ENCODE data around the gene ADPGK.
A peak's percentile ranks its signal among the peaks of the same experiment; 100 is the strongest.
"Not testable (repeated sequence)": the region's sequence is repeated elsewhere in the genome, so short reads cannot be mapped to it uniquely, and the experiment has no call there.

The ADPGK gene

DNA sequence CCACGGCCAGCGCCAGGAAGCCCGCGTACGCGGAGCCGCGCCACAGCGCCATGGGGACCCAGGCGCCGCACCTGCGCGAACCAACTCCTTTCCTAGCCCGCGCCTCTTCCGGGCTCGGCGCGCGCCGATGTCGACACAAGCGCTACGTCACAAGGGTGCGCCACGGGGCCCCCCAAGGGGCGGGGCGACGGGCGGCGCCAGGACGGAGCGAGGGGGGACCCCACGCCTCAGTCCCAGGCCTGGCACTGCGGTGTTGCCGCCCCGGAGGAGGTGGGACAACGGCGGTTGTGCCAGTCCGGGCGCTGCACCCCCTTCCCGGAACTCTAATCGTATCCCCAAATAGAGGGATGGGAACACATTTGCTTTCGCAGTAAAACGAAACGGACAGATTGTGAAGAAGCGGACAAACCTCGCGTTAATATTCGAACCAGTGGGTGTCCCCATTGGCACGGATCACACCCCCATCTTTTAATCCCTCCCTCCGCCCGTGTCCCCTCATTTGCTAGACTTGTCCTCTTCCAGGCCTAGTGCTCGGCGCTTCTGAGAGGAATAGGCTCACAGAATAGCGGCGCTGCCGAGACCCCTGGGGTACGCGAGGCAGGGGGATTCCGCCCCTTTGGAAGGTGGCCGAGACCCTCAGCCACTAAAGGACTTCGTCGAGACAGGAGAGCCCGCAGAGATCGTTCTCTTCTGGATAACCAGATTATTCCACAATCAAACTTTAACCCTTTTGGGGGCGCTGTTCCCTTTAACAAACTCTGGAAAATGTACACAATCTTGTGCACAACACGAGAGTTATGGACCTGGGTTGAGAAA lies at the start of gene ADPGK:
TSS of gene ADPGK (minus strand) at position 119 of the 816 bp plus-strand sequence. CDS start at position 52, 67 bp downstream.
- peak; percentile 79 to 84 for DNase-seq (ENCODE audit: low read depth in 2 of 2)

DNA sequence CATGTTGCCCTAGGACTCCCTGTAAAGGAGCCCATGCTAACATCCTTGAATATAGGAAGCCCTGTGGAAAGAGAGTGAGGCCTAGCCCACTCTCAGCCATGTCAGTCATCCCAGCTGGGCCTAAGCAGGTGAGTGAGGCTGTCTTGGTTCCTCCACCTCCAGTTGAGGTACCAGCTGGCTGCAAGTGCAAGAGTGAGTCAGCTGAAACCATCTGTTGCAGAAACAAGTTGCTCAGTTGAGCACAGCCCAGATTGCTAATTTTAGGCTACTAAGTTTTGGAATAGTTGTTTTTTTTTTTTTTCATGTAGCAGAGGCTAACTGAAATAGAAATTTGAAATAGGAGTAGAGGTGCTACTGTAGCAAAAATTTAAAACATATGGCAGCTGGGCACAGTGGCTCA lies 43.7 kb upstream of the ADPGK start:
- DNase-seq (ENCODE audit: low read depth in 2 of 2): no peak

DNA sequence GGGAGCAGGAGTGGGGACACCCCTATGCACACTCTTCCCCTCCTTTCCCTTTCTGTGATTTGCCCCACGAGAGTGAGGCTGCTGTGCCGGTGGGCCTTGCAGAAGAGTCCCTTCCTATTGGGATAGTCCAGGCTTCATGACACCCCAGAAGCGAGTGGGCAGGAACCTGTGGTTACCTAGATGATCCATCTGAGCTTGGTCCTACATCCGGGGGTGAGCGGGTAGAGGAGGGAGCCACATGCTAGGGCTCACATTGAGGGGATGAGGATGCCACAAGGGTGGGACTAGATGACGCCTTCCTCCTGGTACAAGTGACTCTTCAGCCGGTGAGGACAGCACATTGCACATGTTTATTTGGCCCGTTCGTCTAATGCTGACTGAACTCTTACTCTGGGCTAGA lies 43.1 kb upstream of the ADPGK start:
- DNase-seq (ENCODE audit: low read depth in 2 of 2): no peak

DNA sequence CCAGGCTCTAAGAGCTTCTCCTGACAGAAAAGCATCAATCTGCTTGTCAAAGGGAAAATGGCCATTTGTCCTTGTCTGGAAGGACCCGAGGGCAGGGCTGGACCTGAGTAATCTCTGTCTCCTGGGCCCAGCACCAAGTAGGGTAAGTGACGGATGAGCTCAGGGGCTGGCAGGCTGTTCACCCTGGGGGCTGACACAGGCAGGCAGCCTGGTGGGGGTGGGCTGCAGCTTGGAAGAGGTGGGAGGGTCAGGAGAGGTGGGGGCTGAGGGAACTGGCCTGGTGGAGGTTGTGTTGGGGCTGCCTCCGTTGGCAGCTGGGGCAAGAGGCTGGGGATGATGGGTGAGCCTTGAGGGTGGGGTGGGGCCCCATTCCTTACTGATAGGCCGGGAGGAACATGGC lies 42.3 kb upstream of the ADPGK start:
- no peak for DNase-seq (ENCODE audit: low read depth in 2 of 2)

DNA sequence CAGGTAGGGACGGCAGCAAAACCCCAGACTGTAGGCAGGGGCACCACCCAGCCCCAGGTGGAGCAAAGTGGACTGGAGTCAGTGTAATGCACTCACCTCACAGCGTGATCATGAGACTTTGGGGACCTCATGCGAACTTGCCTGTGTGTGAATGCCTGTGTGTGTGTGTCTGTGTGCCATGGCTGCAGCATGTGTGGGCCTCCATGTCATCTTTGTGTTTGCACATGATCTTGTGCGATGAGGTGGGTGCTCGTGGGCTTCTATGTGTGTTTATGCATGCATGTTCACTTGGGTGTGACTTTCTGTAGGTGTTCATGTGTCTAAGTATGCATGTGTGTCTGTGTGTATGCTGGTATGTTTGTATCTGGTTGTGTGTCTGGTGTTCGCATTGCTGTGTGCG lies 41.2 kb upstream of the ADPGK start:
- DNase-seq (ENCODE audit: low read depth in 2 of 2): no peak

DNA sequence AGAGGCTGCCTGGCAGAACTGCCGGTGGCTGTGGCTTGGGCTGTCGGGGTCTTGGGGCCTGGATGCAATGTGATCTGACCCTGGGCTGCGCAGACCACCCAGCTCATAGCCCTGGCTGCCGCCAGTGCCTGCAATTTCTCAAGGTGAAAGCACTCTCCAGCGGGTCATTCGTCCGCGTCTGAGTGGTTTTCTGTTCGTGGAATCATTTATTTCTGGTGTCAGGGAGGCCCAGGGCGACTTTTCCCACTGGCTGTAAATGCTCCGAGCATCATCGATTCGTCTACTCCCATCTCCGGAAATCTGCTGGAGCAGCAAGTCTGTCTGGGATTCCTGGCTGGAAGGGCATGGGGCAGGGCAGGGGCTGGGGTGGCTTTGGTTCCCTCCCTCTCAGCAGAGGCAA lies 40.6 kb upstream of the ADPGK start:
- no peak for DNase-seq (ENCODE audit: low read depth in 2 of 2)

DNA sequence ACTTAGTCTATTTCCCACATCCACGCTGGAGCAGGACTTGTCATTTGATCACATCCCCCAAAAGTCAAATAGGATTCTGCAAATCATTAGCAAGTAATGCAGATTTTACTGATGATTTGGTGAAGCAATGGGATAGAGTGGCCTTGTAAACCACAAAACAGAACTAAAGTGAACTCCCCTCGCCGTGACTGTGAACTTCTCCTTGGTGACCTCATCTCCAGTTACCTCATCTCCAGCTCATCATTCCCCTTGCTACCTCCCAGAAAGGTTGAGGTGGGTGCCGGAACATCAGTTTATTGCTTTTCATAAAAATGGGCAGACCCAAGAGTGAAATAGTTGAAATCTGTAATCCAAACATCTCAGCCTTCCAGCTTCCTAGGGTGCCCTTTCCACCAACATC lies 36.7 kb upstream of the ADPGK start:
- no peak for DNase-seq (ENCODE audit: low read depth in 2 of 2)

DNA sequence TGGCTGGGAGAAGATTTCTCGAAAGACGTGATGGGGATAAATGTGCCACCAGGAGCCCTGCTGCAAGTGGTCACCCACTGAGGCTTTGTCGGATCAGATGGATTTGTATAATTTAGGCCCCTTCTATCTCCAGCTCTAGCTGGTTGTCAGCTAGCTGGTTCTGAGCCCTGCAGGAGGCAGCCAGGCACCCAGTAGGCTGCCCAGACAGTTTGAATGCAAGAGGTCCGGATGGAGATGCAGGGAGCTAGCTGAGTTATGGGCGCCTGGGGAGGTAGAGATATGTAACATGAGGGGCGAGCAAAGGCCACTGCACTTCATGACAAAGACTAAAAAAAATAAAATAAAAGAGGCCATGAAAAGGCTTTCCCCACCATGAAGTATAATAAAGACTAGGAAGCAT lies 35.1 kb upstream of the ADPGK start:
- DNase-seq (ENCODE audit: low read depth in 2 of 2): no peak

DNA sequence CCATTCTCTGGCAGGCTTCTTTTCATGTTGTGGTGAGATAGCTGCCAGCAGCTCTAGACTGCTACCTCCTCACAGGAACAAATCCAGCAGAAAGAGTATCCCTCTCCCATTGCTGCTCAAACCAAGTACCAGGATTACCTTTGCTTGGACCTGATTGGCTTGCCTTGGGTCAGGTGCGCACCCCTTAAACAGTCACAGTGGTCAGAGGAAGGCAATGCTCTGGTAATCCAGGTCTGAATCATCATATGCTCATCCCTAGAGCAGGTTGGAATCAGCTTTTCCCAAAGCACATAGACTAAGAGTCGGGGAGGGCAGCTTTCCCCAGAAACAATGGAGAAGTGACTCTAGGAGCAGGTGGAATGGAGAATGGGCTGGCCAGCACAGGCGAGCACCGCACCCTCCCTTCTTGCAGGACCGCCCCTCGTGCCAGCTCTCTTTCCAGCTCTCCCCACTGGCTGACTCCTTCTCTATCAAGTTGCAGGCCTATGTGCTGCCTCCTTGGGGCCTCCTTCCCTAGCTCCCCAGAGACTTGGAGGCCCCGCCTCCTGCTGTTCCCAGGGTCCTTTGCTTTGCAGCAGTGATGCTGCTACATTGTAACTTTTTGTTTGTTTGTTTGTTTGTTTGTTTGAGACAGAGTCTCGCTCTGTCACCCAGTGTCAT lies 29.9 kb upstream of the ADPGK start:
- DNase-seq (ENCODE audit: low read depth in 2 of 2): no peak

DNA sequence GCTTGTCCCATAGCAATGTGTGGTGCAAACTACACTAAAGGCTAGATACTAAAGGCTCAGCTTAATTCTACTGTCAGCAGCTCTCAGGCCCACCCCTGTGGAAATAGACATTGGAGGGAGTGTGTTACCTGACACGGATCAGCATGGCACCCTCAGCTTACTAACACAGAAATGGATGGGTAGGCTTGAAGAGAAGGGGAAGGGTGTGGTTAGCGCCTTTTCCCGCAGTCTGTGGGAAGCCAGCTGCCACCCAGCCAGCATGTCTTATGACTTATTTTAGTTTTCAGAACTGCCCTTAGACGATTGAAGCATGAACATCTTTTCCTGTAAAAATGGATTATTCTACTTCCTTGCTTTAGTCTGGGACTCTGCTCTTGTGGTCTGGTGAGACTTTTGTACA lies 25.8 kb upstream of the ADPGK start:
- no peak for DNase-seq (ENCODE audit: low read depth in 2 of 2)

DNA sequence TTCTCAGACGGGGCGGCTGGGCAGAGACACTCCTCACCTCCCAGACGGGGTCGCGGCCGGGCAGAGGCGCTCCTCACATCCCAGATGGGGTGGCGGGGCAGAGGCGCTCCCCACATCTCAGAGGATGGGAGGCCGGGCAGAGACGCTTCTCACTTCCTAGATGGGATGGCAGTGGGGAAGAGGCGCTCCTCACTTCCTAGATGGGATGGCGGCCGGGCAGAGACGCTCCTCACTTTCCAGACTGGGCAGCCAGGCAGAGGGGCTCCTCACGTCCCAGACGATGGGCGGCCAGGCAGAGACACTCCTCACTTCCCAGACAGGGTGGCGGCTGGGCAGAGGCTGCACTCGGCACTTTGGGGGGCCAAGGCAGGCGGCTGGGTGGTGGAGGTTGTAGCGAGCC lies 23.8 kb upstream of the ADPGK start:
- not testable (repeated sequence) for DNase-seq (ENCODE audit: low read depth in 2 of 2)

DNA sequence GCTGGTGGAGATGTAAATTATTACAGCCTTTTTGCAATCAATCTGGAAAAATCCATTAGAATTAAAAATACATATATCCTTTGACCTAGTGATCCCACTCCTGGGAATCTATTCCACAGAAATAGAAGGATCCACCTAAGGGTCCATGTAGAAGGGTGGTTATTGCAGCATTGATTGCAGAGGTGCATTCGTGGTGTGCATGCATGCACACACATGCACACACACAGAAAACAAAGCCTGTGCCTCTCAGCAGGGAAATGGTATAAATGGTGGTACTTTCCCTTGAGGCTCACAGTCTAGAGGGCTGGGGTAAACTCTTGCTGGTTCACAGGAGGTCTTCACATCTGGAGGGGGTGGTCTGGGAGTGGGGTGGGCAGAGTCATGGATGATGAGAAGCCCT lies 19.4 kb upstream of the ADPGK start:
- no peak for DNase-seq (ENCODE audit: low read depth in 2 of 2)

DNA sequence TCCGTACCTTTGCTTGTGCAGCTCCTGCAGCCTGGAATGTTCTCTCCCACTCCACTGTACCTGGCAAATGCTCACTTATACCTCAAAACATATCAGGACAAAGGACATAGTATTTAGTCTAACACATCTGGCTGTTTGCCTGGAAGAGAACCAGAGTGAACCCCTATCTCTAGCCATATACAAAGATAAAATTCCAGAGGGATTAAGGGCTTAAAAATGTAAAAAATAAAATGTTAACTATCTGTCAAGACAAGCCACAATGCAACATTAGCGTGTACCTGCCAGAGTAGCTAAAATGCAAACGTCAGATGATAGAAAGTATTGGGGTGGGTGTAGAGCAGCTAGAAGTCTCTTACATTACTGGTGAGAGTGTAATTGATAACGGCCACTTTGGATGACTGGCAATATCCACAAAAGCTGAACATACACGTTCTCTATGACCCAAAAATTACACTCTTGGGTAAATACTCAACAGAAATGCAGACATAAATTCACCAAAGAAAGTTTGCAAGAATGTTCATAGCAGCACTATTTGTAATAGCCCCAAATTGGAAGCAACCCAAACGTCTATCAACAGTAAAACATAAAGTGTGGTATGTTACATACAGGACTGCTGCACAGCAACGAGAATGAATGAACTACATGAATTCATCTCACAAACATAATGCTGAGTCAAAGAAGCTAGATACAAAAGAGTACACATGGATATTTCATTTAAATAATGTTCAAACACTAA lies 18.2 kb upstream of the ADPGK start:
- DNase-seq (ENCODE audit: low read depth in 2 of 2): no peak

DNA sequence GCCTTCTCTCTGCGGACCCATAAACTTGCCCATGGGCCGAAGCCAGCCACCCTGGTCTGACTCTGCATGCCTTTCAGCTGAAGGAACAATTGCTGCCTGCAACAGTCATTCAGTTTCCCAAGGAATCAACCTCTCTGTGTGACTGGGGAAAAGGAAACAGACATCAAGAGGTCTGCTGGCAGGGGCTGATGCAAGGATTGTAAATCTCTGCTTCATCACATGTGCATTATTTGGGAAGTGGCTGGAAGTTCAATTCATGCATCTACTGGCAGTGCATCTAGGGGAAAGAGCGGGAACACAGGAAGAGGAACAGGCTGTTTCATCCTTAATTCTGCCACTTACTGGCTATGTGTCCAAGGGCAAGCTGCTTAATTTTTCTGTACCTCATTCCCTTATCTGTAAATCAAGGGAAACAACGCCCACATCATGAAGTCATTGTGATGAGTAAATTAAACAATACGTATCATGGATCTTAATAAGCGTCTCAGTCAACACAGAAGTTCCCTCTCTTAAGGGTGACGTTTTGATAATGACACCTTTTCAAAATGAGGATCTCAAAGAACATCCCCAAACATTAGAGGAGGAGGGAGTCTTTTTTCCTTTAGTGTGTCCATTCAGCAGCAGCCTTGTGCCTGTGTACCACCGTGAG lies 17.4 kb upstream of the ADPGK start:
- peak in 1 of 2 experiments; percentile 21 for DNase-seq (ENCODE audit: low read depth in 2 of 2)

DNA sequence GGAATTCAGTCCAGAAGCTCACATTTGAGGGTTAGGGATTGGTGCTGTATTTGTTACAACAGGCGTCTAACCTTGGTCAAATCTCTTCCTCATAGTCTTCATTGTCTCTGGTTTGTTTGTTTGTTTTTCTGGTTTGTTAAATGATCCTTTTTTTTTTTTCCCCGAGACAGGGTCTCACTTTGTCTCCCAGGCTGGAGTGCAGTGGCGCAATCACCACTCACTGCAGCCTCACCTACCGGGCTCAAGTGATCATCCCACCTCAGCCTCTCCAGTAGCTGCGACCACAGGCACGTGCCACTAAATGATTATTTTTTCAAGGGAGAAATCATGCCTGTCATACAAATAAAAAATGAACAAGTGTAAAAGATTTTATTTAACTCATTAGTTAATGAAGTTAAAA lies 14.3 kb upstream of the ADPGK start:
- DNase-seq (ENCODE audit: low read depth in 2 of 2): no peak

DNA sequence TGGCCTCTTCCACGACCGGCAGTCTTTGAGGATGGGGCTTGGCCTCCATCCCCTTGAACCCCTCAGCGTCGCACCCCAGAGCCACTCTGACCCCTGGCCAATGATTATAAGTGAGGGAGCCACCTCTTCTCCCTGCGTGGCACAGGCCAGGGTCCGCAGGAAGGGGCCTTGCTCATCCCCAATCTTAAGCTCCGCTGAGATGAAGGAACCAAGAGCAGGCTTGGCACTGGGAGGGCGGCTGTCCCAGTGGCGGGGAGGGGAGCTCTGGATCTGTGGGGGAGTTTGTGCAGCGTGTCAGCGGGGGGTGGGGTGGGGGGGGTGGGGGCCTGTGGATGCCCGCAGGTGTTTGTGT lies 13.8 kb upstream of the ADPGK start:
- DNase-seq (ENCODE audit: low read depth in 2 of 2): no peak

DNA sequence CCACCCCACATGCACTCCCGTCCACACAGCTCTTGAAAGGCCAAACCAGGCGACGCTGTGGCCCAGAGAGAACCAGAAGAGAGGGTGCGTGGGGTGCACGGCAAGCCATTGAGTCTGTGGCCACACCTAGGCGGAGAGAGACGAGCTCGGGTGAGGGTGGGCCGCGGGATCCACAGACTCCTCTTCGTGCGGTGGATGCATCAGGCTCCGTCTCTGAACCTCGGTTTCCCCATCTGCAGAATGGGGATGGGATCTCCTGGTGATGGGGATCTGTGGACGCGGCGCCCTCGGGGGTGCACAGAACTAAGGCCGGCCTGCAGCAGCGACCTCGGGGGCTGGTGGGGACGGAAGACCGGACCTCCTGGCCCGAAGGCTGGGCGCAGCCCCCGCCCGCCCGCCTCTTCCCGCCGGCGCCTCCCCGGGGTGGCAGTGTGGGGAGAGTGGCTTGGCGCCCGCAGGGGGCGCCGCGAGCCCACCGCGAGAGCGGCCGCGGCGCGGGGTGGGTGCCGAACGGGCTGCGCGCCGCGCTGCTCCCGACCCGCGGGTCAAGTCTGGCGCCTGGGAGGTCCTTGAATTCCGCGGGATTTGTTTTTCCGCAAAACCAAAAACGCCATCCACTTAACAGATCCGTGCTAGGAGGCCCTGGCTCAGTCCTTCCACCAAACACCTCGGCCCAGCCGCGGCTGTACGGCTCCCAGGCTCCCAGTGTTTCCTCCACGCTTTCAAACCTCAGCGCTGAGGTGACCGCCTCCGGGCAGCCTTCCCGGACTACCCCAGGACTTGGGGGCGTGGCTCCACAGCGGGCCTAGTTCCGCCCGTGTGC lies 13.2 kb upstream of the ADPGK start:
- DNase-seq (ENCODE audit: low read depth in 2 of 2): no peak

DNA sequence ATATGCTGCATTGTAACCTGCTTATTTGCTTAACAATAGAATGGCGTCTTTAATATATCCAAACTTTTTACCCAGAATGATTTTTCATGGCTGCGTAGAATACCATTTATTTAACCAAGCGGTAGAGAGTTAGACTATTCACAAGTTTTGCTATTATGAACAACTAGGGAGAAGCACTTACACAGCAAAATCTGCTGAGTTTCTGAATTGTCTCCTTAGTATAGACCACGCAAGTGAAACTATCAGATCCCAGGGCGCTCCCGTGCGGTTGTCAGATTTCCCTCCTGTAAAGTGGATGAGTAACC lies 12.6 kb upstream of the ADPGK start:
- no peak for DNase-seq (ENCODE audit: low read depth in 2 of 2)

DNA sequence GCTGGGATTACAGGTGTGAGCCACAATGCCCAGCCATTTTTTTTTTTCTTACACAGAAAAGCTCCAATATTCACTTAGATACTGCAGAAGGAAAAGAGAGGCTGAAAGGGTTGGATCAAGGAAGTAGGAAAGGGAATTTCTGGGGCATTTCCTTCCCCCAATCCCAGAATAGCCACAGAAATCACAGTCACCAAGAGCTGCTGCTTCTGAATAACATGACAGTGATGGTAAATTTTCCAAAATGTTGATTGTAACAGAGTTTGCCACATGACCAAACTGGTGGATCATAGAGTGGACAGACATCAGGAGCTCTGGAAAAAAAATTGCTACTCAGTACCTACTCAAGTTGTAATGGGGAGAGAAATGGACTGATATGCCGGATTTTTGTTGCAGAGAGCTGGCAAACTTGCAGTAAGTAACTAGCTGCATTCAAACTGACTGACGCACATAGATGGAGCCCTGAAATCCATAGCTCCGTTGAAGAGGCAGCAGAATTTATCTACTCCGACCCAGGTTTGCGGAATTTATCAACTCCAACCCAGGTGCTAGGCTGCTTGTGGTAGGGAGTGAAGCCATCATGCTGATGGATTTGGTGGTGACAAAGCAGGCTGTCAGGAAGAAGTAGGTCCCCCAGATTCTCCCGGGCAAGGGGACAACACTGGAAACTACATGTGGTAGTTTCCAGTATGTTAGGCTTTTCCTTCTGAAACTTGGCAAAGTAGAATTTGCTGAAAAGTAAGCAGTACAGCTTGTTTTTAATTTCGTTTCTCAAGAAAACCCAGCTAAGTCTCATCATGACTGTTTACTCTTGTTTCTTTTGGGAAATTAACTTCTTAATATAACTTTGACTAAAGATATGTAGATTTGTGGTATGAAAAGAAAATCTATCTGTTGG lies 10.5 kb upstream of the ADPGK start:
- DNase-seq (ENCODE audit: low read depth in 2 of 2): no peak

DNA sequence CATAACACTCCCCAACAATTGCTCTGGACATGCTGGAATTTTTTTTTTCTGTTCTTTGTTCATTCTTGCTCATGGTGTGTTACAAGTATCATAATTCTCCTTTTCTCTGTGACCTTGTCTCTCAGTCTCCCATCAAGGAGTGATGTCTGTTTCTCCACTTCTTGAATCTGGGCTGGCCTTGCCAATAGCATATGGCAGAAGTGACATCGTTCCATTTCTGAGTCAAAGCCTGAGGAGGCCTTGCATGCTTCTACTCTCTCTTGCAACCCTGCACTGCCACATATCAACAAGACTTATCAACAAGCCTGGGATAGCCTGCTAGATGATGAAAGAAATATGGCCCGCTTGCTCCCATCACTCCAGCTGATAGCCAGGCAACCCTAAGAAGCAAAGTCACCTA lies 8.9 kb upstream of the ADPGK start:
- DNase-seq (ENCODE audit: low read depth in 2 of 2): no peak
